ENCODE data around the gene PLGLB2.
"Not testable (repeated sequence)": the region's sequence is repeated elsewhere in the genome, so short reads cannot be mapped to it uniquely, and the experiment has no call there.

DNA sequence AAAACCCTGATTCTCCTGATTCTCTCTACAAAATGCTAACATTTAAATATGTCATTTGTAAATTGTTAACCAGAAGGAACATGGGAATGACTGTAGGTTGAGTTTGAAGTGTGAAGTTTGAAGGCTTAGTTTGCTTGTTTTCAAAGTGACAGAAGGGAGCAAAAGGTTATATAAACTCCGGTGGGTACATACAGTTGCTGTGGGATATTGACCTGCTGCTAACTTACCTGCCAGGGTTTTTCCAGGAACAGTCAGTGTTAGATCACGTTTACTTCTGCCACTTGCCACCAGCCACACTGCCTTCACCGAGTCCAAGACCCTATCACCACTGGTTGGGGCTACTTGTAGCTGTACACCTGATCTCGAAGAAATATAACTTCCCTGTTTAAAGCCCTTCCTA, 6.9 kb downstream of the PLGLB2 start:
- not testable (repeated sequence) for TF ChIP-seq CTCF (IDR thresholded peaks at IDR 0.05; ENCODE audit: insufficient read depth, low read length, poor library complexity, severe bottlenecking); EZH2phosphoT487 (conservative IDR thresholded peaks at IDR 0.05; ENCODE audit: low read length)

Data from SU-DHL-6 (cell line).